MV-4-11 (cell line): Measurements from ENCODE around the gene USP48.
"Not testable (repeated sequence)": the region's sequence is repeated elsewhere in the genome, so short reads cannot be mapped to it uniquely, and the experiment has no call there.

Source experiments
- DNase-seq: peaks from one replicate; lab custom pipeline; 2025; lab: John Stamatoyannopoulos, UW

USP48 gene, protein sequence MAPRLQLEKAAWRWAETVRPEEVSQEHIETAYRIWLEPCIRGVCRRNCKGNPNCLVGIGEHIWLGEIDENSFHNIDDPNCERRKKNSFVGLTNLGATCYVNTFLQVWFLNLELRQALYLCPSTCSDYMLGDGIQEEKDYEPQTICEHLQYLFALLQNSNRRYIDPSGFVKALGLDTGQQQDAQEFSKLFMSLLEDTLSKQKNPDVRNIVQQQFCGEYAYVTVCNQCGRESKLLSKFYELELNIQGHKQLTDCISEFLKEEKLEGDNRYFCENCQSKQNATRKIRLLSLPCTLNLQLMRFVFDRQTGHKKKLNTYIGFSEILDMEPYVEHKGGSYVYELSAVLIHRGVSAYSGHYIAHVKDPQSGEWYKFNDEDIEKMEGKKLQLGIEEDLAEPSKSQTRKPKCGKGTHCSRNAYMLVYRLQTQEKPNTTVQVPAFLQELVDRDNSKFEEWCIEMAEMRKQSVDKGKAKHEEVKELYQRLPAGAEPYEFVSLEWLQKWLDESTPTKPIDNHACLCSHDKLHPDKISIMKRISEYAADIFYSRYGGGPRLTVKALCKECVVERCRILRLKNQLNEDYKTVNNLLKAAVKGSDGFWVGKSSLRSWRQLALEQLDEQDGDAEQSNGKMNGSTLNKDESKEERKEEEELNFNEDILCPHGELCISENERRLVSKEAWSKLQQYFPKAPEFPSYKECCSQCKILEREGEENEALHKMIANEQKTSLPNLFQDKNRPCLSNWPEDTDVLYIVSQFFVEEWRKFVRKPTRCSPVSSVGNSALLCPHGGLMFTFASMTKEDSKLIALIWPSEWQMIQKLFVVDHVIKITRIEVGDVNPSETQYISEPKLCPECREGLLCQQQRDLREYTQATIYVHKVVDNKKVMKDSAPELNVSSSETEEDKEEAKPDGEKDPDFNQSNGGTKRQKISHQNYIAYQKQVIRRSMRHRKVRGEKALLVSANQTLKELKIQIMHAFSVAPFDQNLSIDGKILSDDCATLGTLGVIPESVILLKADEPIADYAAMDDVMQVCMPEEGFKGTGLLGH

DNA sequence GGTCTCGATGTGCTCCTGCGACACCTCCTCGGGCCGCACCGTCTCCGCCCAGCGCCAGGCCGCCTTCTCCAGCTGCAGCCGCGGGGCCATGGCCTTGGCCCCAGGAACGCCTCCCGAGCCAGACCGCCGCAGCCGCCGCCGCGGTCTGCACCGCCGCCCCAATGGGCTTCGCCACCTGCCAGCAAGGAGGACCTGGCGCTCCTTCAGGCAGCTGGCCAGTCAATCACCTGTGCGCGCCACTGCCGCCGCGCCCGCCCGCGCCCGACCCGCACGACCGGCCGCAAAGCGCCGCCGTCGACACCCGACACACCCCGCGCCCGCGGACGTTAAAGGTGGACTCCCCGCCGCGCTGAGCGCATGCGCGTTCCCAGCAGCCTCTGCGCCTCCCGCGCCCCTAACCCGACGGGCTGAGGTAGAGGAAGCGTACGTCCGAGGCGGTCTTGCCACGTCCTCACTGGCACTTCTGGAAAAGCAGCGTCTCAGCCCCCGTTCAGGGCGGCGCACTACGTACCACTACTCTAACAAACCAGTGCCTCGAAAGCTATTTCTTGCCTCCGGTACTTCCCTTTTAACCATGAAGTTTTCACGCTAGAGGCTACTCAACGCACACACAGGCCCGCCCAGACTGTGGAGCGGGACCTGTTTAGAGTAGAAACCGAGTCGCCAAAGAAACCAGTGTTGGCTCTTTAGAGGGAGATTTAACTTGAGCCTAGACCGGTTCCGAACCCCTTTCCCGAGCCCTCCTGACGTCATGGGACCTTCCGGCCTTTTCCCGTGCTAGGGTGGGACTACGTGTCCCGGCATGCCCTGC lies at the start of gene USP48:
Gene USP48, minus strand, starts transcription at position 282 of the 811 bp plus-strand sequence. Its CDS starts 192 bp downstream, at position 90.
- peak; percentile 93 for DNase-seq

DNA sequence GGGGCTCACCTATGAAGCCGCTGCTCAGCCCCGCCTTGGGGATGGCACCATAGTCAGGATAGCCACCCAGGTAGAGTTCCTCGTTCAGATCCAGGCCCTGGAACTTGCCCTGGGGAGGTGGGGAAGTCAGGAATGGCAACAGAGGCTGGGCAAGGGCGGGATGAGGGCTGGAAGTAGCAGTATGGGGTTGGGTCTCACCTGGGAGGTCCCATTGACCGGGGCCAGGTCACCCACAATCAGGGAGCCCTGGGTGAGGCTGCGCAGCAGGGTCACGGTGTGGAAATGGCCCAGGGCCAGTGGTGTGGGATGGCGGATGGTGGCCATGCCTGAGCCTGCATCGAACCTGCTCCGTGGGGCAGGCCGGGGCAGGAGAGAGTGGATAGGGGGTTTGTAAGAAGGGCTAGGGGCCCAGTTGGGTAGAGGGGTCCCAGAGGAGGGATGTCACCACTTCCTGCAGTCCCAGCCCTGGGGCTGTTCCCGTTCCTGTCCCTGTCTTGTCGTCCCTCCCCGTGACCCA lies 48.6 kb upstream of the USP48 start:
- no peak for DNase-seq

- DNase-seq: no peak
Measured at GRCh38 chr1:21830792-21831453, 48.0 kb upstream of the USP48 start.

DNA sequence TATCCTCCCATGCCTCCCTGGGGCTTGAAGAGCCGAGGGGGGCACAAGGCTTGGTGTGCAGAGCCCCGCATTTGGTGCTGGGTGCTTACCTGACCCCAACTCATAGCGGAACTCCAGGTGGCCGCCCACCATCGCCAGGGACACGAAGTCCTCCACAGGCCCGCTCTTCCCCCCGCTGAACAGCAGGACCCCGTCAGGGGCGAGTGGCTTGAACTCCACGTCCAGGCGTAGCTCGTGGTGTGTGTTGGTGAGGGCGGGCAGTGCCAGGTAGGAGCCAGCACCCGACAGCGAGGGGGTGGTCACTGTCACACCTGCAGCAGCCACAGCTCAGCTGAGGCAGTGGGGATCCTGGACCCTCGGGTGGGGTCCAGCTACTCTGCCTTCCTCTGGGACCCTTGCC lies 46.3 kb upstream of the USP48 start:
- DNase-seq: no peak

GRCh38 chr1:21828506-21829210 lies 45.7 kb upstream of the USP48 start:
- no peak for DNase-seq

DNA sequence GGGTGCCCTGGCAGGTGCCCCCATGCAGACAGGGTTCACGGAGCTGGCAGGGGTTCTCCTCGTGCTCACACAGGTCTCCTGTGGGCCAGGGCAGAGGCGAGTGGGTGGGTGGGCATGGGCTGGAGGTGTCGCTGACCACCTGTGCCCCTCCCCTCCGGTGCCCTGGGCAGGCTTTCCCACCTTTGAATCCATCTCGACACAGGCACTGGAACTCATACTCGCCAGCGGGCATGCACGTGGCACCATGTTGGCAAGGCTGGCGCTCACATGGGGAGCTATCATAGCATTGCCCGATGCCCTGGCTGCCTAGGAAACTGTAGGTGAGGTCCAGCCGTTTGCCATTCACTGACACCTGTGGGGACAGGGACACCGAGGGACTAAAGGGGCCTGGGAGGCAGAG lies 45.1 kb upstream of the USP48 start:
- DNase-seq: no peak

GRCh38 chr1:21827141-21827679 lies 44.3 kb upstream of the USP48 start:
- no peak for DNase-seq

DNA sequence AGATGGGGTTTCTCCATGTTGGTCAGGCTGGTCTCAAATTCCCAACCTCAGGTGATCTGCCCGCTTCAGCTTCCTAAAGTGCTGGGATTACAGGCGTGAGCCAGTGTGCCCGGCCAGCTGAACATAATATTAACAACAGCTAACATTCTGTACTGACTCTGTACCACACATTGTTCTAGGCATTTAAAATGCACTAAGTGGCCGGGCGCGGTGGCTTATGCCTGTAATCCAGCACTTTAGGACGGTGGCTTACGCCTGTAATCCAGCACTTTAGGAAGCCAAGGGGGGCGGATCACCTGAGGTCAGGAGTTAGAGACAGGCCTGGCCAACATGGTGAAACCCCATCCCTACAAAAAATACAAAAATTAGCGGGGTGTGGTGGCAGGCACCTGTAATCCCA lies 43.7 kb upstream of the USP48 start:
- not testable (repeated sequence) for DNase-seq

DNA sequence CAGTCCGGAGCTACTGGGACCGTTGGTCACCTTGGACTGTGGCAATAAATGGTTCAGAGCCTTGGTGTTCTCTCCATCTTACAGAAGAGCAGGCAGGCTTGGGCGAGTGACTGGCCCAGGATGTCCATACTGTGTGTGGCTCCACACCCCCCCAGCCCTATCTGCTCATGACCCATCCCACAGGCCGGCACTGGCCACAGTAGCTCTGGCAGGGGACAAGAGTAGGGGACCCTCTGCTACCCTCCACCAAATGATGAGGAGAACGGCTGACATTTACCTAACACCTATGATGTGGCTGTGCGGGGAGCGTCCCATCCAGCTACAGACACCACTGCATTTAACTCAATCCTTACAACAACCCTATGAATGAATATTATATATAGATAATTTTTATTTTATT lies 42.4 kb upstream of the USP48 start:
- DNase-seq: no peak

GRCh38 chr1:21824926-21825325 lies 42.0 kb upstream of the USP48 start:
- DNase-seq: no peak

DNA sequence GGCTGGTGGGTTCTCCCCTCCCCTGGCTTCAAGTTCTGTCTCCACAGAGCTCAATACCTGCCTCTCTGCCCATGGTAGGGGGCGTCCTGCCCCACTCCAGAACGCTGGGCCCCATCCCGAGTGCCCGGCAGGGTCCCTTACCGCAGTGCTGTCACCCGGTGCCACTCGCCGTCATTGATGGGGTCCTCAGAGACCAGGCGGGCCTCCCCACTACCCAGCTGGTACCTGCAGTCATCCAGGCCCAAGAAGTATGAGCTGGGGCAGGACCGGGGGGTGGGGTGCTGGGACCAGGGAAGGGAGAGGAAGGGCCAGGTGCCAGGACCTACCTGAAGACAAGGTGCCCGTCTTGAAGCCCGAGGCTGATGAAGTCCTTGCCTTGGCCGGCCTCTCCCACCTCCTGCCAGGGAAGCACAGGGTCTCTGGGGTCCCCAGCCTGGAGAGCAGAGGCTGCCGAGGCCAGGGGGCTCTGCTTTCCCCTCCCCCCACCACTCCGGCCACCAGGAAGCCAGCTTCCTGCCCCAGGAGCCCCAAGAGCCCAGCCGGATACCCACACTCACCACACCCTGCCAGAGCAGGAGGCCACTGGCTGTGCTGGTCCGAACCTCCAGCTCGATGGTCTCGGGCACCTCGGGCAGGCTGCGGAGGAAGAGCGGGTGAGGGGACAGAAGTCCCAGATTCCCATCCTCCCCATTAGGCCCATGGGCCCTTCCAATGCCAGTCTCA lies 41.2 kb upstream of the USP48 start:
- DNase-seq: no peak

- peak; percentile 41 for DNase-seq
Measured at GRCh38 chr1:21823206-21823979, 40.4 kb upstream of the USP48 start.

DNA sequence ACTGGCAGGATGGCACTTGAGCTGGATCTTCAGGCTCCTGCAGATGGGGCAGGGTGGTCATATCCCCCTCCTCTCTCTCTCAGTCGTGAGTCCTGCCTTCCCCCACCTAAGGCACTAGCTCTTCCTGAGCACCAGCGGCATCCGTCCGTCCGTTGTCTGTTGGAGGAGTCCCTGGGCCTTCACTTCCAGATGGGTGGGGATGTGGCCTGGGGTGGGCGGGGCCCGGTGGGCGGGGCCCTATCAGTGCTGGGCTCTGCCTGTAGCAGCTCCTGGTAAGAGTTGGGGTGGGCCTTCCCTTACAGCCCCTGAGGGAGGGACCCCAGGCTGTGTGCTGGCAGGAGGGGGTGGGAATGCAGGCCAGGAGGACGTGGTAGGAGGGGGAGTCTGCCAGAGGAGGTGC lies 39.4 kb upstream of the USP48 start:
- DNase-seq: no peak

- no peak for DNase-seq
Measured at GRCh38 chr1:21821385-21822019, 38.6 kb upstream of the USP48 start.

DNA sequence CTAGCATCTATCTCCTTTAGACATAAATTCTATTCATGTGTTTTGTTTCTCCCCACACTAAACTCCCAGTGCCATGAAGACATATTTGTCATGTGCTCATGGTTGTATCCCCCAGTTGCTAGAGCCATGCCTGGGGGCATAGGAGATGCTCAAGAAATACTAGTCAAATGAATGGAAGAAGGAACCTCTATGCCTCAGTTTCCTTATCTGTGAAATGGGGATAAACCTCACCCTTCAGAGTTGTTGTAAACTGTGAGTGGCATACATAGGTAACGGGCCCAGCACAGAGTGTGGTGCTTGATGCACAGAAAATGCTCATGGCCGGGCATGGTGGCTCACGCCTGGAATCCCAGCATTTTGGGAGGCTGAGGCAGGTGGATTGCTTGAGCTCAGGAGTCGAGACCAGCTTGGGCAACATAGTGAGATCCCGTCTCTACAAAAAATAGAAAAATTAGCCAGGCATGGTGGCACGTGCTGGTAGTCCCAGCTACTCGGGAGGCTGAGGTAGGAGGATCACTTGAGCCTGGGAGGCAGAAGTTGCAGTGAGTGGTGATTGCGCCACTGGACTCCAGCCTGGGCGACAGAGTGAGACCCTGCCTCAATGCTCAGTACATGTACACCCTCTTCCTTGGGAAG lies 37.8 kb upstream of the USP48 start:
- no peak for DNase-seq

- peak; percentile 42 for DNase-seq
Measured at GRCh38 chr1:21818656-21819055, 35.7 kb upstream of the USP48 start.

GRCh38 chr1:21816602-21817302 lies 33.8 kb upstream of the USP48 start:
- peak; percentile 36 for DNase-seq
